ENCODE measurements around the gene BCL10. TPM values are rescaled to one million over a fixed set of nuclear protein-coding genes. Genes with fewer than 3 reads are reported as not detected.

Gene BCL10
- total RNA-seq, 1 experiment from 2014 or later, result 26.1 TPM

DNA sequence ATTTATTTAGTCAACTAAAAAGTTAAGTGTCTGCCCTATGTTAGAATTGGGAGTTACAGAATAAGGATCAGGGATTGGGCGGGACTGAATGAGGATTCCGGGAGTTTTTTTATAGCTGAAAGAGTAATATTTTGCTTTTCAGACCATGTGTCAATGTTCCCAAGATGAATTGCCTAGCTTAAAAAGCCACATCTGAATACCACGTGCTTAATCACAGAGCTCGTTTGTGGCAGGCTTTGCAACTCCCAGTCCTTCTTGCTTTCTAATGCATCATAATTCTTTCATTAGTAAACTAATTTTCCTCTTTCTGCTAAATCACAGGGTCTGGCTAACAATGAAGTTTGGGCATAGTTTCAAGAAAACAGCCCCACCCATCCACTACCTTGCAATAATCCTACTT, 4.2 kb upstream of the BCL10 start:
- Histone ChIP-seq H4K91ac (ENCODE audit: insufficient read length, low read depth, low read length) (no peak overlapping the region), H3K27ac (ENCODE audit: insufficient read length, low read depth, low read length) (no peak overlapping the region), H3K56ac (ENCODE audit: insufficient read length, low read depth, low read length) (no peak overlapping the region), H3K23me2 (ENCODE audit: insufficient read length, low read depth, low read length, poor library complexity, severe bottlenecking) (peaks cover 6% of the 10 kb centered on the region), H4K20me1 (ENCODE audit: control insufficient read depth, insufficient read depth, insufficient read length) (no peaks in the 10 kb centered on the region), H3K4ac (ENCODE audit: low read depth, low read length) (no peak overlapping the region), H4K8ac (replicated peaks; ENCODE audit: insufficient read length, low read depth, low read length) (no peak overlapping the region), H3K4me1 (ENCODE audit: insufficient read depth, low read length) (no peaks in the 10 kb centered on the region), H3K27me3 (ENCODE audit: insufficient read depth, low read length) (no peaks in the 10 kb centered on the region), H3K79me2 (ENCODE audit: insufficient read depth, low read length) (no peaks in the 10 kb centered on the region; the same call in 1 of the 2 replicates), H2AFZ (ENCODE audit: low read length) (no peak overlapping the region), H2BK15ac (ENCODE audit: low read depth, low read length) (no peak overlapping the region), H3K79me1 (ENCODE audit: insufficient read depth, low read depth, low read length, poor library complexity, severe bottlenecking) (no peaks in the 10 kb centered on the region), H2BK12ac (ENCODE audit: insufficient read length, low read depth, low read length) (no peak overlapping the region), H2BK5ac (ENCODE audit: insufficient read length, low read length) (no peak overlapping the region), H4K5ac (ENCODE audit: insufficient read length, low read depth, low read length) (no peak overlapping the region), H2BK120ac (ENCODE audit: low read depth, low read length, poor library complexity, severe bottlenecking) (no peak overlapping the region), H3K9ac (ENCODE audit: extremely low read depth, insufficient read length, low read length) (no peak overlapping the region), H3K9me3 (ENCODE audit: control insufficient read depth, low read depth, low read length) (no peaks in the 10 kb centered on the region), H3K4me2 (ENCODE audit: insufficient read depth, insufficient read length, low read length) (no peak overlapping the region), H3K23ac (ENCODE audit: insufficient read length, low read depth, low read length) (no peak overlapping the region), H3K14ac (ENCODE audit: insufficient read depth, low read length) (no peak overlapping the region), H2BK20ac (ENCODE audit: low read depth, low read length, poor library complexity, severe bottlenecking) (no peak overlapping the region), H3K18ac (ENCODE audit: insufficient read length, low read depth, low read length) (no peak overlapping the region), H2AK5ac (ENCODE audit: insufficient read length, low read length) (no peak overlapping the region), H3T11ph (ENCODE audit: low read length) (no peak overlapping the region)
- Mint-ChIP-seq H3K27ac (no peak overlapping the region), H3K27me3 (ENCODE audit: low read depth) (no peaks in the 10 kb centered on the region), H3K36me3 (ENCODE audit: insufficient read depth in 1 of 3, low read depth in 3 of 3) (no peaks in the 10 kb centered on the region), H3K9me3 (no peaks in the 10 kb centered on the region), H3K4me3 (no peak overlapping the region), H3K4me1 (peaks cover 26 to 33% of the 10 kb centered on the region in 2 experiments)
- no CpG with 5 or more reads among the region's 4 CpGs for WGBS (ENCODE audit: extremely low coverage, insufficient read length, low lambda C conversion rate)
- no peak for TF ChIP-seq CTCF (conservative IDR thresholded peaks at IDR 0.05)
- no peak for DNase-seq

All from H9 (cell line).